Measurements from ENCODE around the gene CRTAP.
"Not testable (repeated sequence)": the region's sequence is repeated elsewhere in the genome, so short reads cannot be mapped to it uniquely, and the experiment has no call there.

The CRTAP gene

GRCh38 chr3:33113772-33114621 is at the start of gene CRTAP:
CRTAP (plus strand) TSS chr3:33114014; CDS start chr3:33114078, 64 bp downstream.
- no peak for TF ChIP-seq ZFX (IDR thresholded peaks at IDR 0.05; ENCODE audit: borderline replicate concordance)
- no peak for TF ChIP-seq CTCF (IDR thresholded peaks at IDR 0.05)

GRCh38 chr3:33064929-33065328 is 48.9 kb upstream of the CRTAP start:
- no peak for TF ChIP-seq ZFX (IDR thresholded peaks at IDR 0.05; ENCODE audit: borderline replicate concordance)
- TF ChIP-seq CTCF (IDR thresholded peaks at IDR 0.05) = no peak
- no peak overlapping the region for H3K27ac ChIP-seq

More at GRCh38 chr3:33113772-33114621, at the start of gene CRTAP:
- peak within 1 kb of the TSS; percentile 81 for H3K27ac ChIP-seq

- no peak overlapping the region for H3K27ac ChIP-seq
- TF ChIP-seq CTCF (IDR thresholded peaks at IDR 0.05) = no peak
- TF ChIP-seq ZFX (IDR thresholded peaks at IDR 0.05; ENCODE audit: borderline replicate concordance) = no peak
Observed at GRCh38 chr3:33067484-33067883, 46.3 kb upstream of the CRTAP start.

- H3K27ac ChIP-seq = not testable (repeated sequence)
Observed at GRCh38 chr3:33069862-33070261, 44.0 kb upstream of the CRTAP start.

GRCh38 chr3:33071181-33071580 is 42.6 kb upstream of the CRTAP start:
- H3K27ac ChIP-seq = no peak overlapping the region
- TF ChIP-seq CTCF (IDR thresholded peaks at IDR 0.05) = no peak
- no peak for TF ChIP-seq ZFX (IDR thresholded peaks at IDR 0.05; ENCODE audit: borderline replicate concordance)

- no peak overlapping the region for H3K27ac ChIP-seq
- TF ChIP-seq ZFX (IDR thresholded peaks at IDR 0.05; ENCODE audit: borderline replicate concordance) = no peak
- TF ChIP-seq CTCF (IDR thresholded peaks at IDR 0.05) = no peak
Observed at GRCh38 chr3:33071946-33072345, 41.9 kb upstream of the CRTAP start.

GRCh38 chr3:33074217-33075067 is 39.4 kb upstream of the CRTAP start:
- peak; percentile 92 for TF ChIP-seq CTCF (IDR thresholded peaks at IDR 0.05)
- TF ChIP-seq ZFX (IDR thresholded peaks at IDR 0.05; ENCODE audit: borderline replicate concordance) = no peak
- no peak overlapping the region for H3K27ac ChIP-seq

All from 22Rv1 (cell line).